COLO668 (cell line): ENCODE measurements around the gene KRTAP20-1.

Source experiments
- DNase-seq: peaks from one replicate; lab custom pipeline; 2025; ENCODE audit not compliant: unreplicated experiment; lab: John Stamatoyannopoulos, UW

The KRTAP20-1 gene

GRCh38 chr21:30642564-30642963, 26.3 kb downstream of the KRTAP20-1 start, which contains the start of gene KRTAP20-3:
Gene KRTAP20-3, plus strand, starts transcription at chr21:30642864.
- DNase-seq: no peak

DNA sequence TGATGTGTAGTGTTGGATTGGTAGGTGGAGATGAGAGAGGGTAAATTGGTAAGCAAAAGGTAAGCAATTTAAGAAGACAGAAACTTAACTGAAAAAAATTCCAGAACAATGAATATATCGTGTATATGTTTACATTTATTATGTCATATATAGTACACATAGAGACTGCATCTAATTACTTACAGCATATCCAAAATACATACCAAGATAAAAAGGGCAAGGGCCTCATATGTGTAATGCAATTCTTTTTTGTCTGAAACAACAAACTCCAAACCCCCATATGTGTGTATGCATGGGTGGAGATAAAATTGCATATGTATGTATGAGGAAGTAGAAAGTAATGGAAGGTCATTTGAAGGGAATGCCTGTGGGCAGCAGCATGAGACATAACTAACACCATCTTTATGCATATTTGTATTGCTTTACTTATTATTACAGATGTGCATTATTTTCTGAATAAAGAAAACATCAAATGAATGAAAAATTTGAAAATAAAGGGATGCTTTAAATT, 30.7 kb downstream of the KRTAP20-1 start:
- DNase-seq: no peak

DNA sequence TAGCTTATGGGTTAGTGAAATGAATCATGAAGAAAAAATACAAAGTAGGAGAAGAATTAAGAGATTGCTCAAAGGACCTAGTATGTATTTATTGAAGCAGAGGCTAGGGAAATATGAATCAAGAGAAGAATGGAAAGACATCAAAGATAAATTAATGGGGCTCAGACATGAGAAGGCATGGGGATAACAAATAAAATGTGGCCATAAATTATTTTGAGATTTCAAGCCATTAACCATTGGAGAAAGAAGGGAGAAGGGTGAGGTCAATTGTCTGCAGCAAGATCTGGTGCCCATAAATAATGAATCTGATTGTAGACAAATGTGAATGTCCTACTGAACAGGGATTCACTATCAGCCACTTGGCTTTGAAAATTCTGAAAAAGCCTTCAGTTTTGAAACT, 36.7 kb downstream of the KRTAP20-1 start:
- DNase-seq: no peak
